HepG2 (cell line): ENCODE results near the gene GRID1. TPM values are rescaled to one million over a fixed set of nuclear protein-coding genes. Genes with fewer than 3 reads are reported as not detected.

ENCODE experiments used
- ATAC-seq: fragments of 200-7000 bp; cut with Tn5 transposase; 3 replicates; pipeline ENCODE4 v1.9.1; 2020; ENCODE audit warnings: mild to moderate bottlenecking, moderate library complexity
- BruUV-seq: library from RNA; stranded (reverse); fragments of 400-500 nt; replicated peaks from 2 replicates; lab custom pipeline; 2021; lab: Mats Ljungman, UMichigan
- CTCF ChIA-PET: fragments of 300-600 bp; formaldehyde crosslinking; extraction: SDS; loops from one replicate; lab custom pipeline; 2021; ENCODE audit warnings: low total read pairs, inconsistent platforms, low intra/inter-chr PET ratio; lab: Yijun Ruan, JAX
- POLR2A ChIA-PET: fragments of 350-600 bp; sonication (Branson Sonifier 250); formaldehyde crosslinking; loops from one replicate; lab custom pipeline; 2020; ENCODE audit warnings: antibody characterized with exemption, inconsistent platforms; lab: Yijun Ruan, JAX
- DNase-seq: peaks from one replicate; pipeline ENCODE4 v3.0.0-alpha.2; 2015; ENCODE audit warnings: low spot score
- FAIRE-seq: peaks from 3 replicates; lab custom pipeline; 2011; peaks lifted over from hg19 to GRCh38; lab: Jason Lieb, UNC
- H2AFZ ChIP-seq: one replicate; pipeline ENCODE4 v1.6.1; 2011; ENCODE audit warnings: low read length, inconsistent platforms
- H3K27ac ChIP-seq: fragments of 300-600 bp; 3 replicates; pipeline ENCODE4 v1.8.0; 2011; ENCODE audit warnings: mixed run types, mild to moderate bottlenecking, mixed read lengths, low read length, inconsistent platforms; ENCODE audit not compliant: insufficient read depth; ENCODE audit errors: extremely low read length
- H3K27me3 ChIP-seq, 2 experiments: fragments of 200-600 bp in 1 of 2; 2 replicates in 1 of 2; 3 replicates in 1 of 2; pipeline versions ENCODE4 v1.6.0 to v1.8.0; 2011; ENCODE audit warnings: low read length in 2 of 2, mild to moderate bottlenecking in 2 of 2, moderate library complexity in 2 of 2, inconsistent platforms in 1 of 2; ENCODE audit not compliant: insufficient read depth in 2 of 2, control insufficient read depth in 1 of 2
- H3K36me3 ChIP-seq, 2 experiments: fragments of 200-600 bp in 1 of 2; replicated peaks in 1 of 2; 2 replicates in 1 of 2; 3 replicates in 1 of 2; pipeline versions ENCODE4 v1.5.1 to v1.8.0; 2011; ENCODE audit warnings: low read length in 2 of 2, inconsistent platforms in 1 of 2; ENCODE audit not compliant: insufficient read depth in 2 of 2, control insufficient read depth in 1 of 2
- H3K4me1 ChIP-seq: 2 replicates; pipeline ENCODE4 v1.5.1; 2012; ENCODE audit warnings: low read length, inconsistent platforms; ENCODE audit not compliant: insufficient read depth
- H3K4me2 ChIP-seq: 2 replicates; pipeline ENCODE4 v1.6.0; 2011; ENCODE audit warnings: low read depth, low read length, inconsistent platforms
- H3K4me3 ChIP-seq, 3 experiments: fragments of 200-600 bp in 1 of 3; sonication (generic), shearing (Covaris generic) in 1 of 3; replicated peaks in 1 of 3; 2 replicates each; pipeline ENCODE4 v1.5.1; 2011 to 2016; ENCODE audit warnings: low read length in 3 of 3, inconsistent platforms in 2 of 3, low read depth in 2 of 3, mild to moderate bottlenecking in 2 of 3, control low read depth in 1 of 3, mixed read lengths in 1 of 3; ENCODE audit not compliant: insufficient read depth in 1 of 3
- H3K79me2 ChIP-seq: one replicate; pipeline ENCODE4 v1.6.1; 2011; ENCODE audit warnings: low read length, inconsistent platforms; ENCODE audit not compliant: insufficient read depth
- H3K9ac ChIP-seq: 2 replicates; pipeline ENCODE4 v1.6.0; 2011; ENCODE audit warnings: mild to moderate bottlenecking, low read depth, low read length, inconsistent platforms; ENCODE audit not compliant: insufficient read depth
- H3K9me3 ChIP-seq: 2 replicates; pipeline ENCODE4 v1.5.1; 2012; ENCODE audit warnings: mild to moderate bottlenecking, low read length
- H4K20me1 ChIP-seq: 2 replicates; pipeline ENCODE4 v1.6.0; 2011; ENCODE audit warnings: inconsistent platforms, mild to moderate bottlenecking, low read length, moderate library complexity; ENCODE audit not compliant: insufficient read depth
- BORCS8-MEF2B ChIP-seq: sonication (generic); formaldehyde crosslinking; IDR thresholded peaks from 2 replicates; pipeline ENCODE4 v1.8.0; 2022; ENCODE audit warnings: mild to moderate bottlenecking, missing genetic modification reagents
- IKZF4 ChIP-seq: sonication (generic); formaldehyde crosslinking; IDR thresholded peaks from 2 replicates; pipeline ENCODE4 v1.5.1; 2020; ENCODE audit warnings: borderline replicate concordance, mild to moderate bottlenecking, low read depth, missing genetic modification reagents; ENCODE audit errors: not compliant biosample characterization
- MEF2D ChIP-seq: sonication (generic); formaldehyde crosslinking; IDR thresholded peaks from 2 replicates; pipeline ENCODE4 v1.5.1; 2020; ENCODE audit warnings: mild to moderate bottlenecking, missing genetic modification reagents
- MIER2 ChIP-seq: IDR thresholded peaks from 2 replicates; pipeline ENCODE4 v1.6.1; 2016; ENCODE audit warnings: missing biosample characterization, missing genetic modification reagents
- PAXIP1 ChIP-seq: sonication (generic); formaldehyde crosslinking; conservative IDR thresholded peaks from 2 replicates; pipeline ENCODE4 v1.4.0; 2020; ENCODE audit warnings: mild to moderate bottlenecking, missing genetic modification reagents, moderate library complexity
- SMARCE1 ChIP-seq: fragments of 450-650 bp; IDR thresholded peaks from 2 replicates; pipeline ENCODE4 v1.6.1; 2017; ENCODE audit warnings: borderline replicate concordance
- SOX13 ChIP-seq, 3 experiments: fragments of 450-650 bp in 1 of 3; sonication (generic) in 1 of 3; formaldehyde crosslinking in 1 of 3; IDR thresholded peaks in 2 of 3; conservative IDR thresholded peaks in 1 of 3; 2 replicates each; pipeline versions ENCODE4 v1.5.0 to v1.6.1; 2016 to 2020; ENCODE audit warnings: antibody characterized with exemption in 1 of 3, mild to moderate bottlenecking in 1 of 3, missing compliant biosample characterization in 1 of 3, missing genetic modification reagents in 1 of 3, moderate library complexity in 1 of 3
- THAP11 ChIP-seq: IDR thresholded peaks from 2 replicates; pipeline ENCODE4 v1.6.1; 2016; ENCODE audit warnings: missing biosample characterization, missing genetic modification reagents
- ZBTB40 ChIP-seq, 2 experiments: fragments of 450-650 bp in 1 of 2; sonication (generic) in 1 of 2; formaldehyde crosslinking in 1 of 2; IDR thresholded peaks; 2 replicates each; pipeline versions ENCODE4 v1.6.1 to v1.8.0; 2016 to 2022; ENCODE audit warnings: antibody characterized with exemption in 1 of 2, mild to moderate bottlenecking in 1 of 2, missing genetic modification reagents in 1 of 2
- ZNF180 ChIP-seq: sonication (generic); formaldehyde crosslinking; IDR thresholded peaks from 2 replicates; pipeline ENCODE4 v1.4.0; 2020; ENCODE audit warnings: low read depth, missing genetic modification reagents, borderline replicate concordance
- ZNF607 ChIP-seq: sonication (generic); formaldehyde crosslinking; IDR thresholded peaks from 2 replicates; pipeline ENCODE4 v1.5.1; 2020; ENCODE audit warnings: missing genetic modification reagents, mild to moderate bottlenecking, borderline replicate concordance
- ZNF775 ChIP-seq: sonication (generic); formaldehyde crosslinking; IDR thresholded peaks from 2 replicates; pipeline ENCODE4 v1.4.0; 2020; ENCODE audit warnings: missing genetic modification reagents, mild to moderate bottlenecking, moderate library complexity, borderline replicate concordance
- WGBS: methylation state at CpG from one replicate; pipeline ENCODE4 v1.1.6; 2017; ENCODE audit warnings: low lambda C conversion rate; 5-methylcytosine and 5-hydroxymethylcytosine counted together
- in situ Hi-C: cut with HindIII; loops from 2 replicates; pipeline ENCODE4 v1.10.0; 2017; ENCODE audit warnings: low pct_unique_long_range_greater_than_20kb; ENCODE audit not compliant: extremely low pct_ligation_motif_present
- intact Hi-C: fragments of 100-400 bp; cut with micrococcal nuclease; formaldehyde crosslinking; loops from one replicate; pipeline ENCODE4 v1.10.0; 2022; ENCODE audit not compliant: unreplicated experiment
- polyA plus RNA-seq, 8 experiments: library from polyadenylated mRNA; depleted of rRNA in 3 of 8; stranded (reverse) in 7 of 8; unstranded in 1 of 8; fragments of >200 nt; fragmentation: Illumina TruSeq in 4 of 8; extraction: Trizol in 4 of 8; gene quantifications; 2 replicates each; pipeline versions ENCODE4 v1.2.1 to v1.2.3, GENCODE V29; 2011 to 2016; ENCODE audit warnings: low read depth in 4 of 8, missing spikeins in 1 of 8, mixed read lengths in 1 of 8; ENCODE audit not compliant: insufficient read depth in 1 of 8
- total RNA-seq, 5 experiments: library from RNA; depleted of rRNA; stranded (reverse); fragments of >200 nt; fragmentation: Illumina TruSeq; extraction: Trizol; gene quantifications; 2 replicates each; pipeline ENCODE4 v1.2.3, GENCODE V29; 2016; ENCODE audit warnings: low read depth in 1 of 5

GRID1 gene
- total and polyA plus RNA-seq, 2 of the 13 experiments (the other 11 are each of a cell fraction or from before 2014, with no cell fraction given): 0.05 TPM; not detected in 1

GRCh38 chr10:85602713-85603112 is 763.9 kb downstream of the GRID1 start:
- 0% methylated on average over 1 of the region's 1 CpG for WGBS
- Histone ChIP-seq H3K27ac (no peak overlapping the region), H3K9me3 (no peaks in the 10 kb centered on the region), H3K27me3 (peaks cover 0 to 13% of the 10 kb centered on the region in 2 experiments; a peak in 1 of 5 replicates), H3K36me3 (no peaks in the 10 kb centered on the region), H3K79me2 (no peaks in the 10 kb centered on the region), H3K9ac (no peak overlapping the region), H3K4me3 (no peak overlapping the region), H2AFZ (no peak overlapping the region), H3K4me1 (no peaks in the 10 kb centered on the region), H4K20me1 (no peaks in the 10 kb centered on the region), H3K4me2 (no peak overlapping the region)
- ChIA-PET CTCF (no interaction called here), POLR2A (no interaction called here)
- intact Hi-C loops: no loop called here
- DNase-seq (no peak), FAIRE-seq (no peak), ATAC-seq (no peak)
- BruUV-seq: no TSS peak
- in situ Hi-C loops: no loop called here
- TF ChIP-seq THAP11: no peak
- TF ChIP-seq MEF2D (CRISPR knock-in tag): no peak
- TF ChIP-seq BORCS8-MEF2B (CRISPR knock-in tag): no peak
- no peak for TF ChIP-seq ZNF775 (CRISPR knock-in tag)
- TF ChIP-seq ZNF607 (CRISPR knock-in tag): no peak
- TF ChIP-seq MIER2 (CRISPR knock-in tag): no peak
- no peak for TF ChIP-seq ZNF180 (CRISPR knock-in tag)
- no peak for TF ChIP-seq IKZF4 (CRISPR knock-in tag)
- TF ChIP-seq SOX13 (IDR thresholded peaks at IDR 0.05): no peak
- TF ChIP-seq SOX13 (CRISPR knock-in tag; conservative IDR thresholded peaks at IDR 0.05 in 1 of 2, IDR thresholded peaks at IDR 0.05 in 1 of 2): no peak
- TF ChIP-seq PAXIP1 (CRISPR knock-in tag): no peak
- no peak for TF ChIP-seq SMARCE1
- no peak for TF ChIP-seq ZBTB40 (IDR thresholded peaks at IDR 0.05)
- TF ChIP-seq ZBTB40 (CRISPR knock-in tag; IDR thresholded peaks at IDR 0.05): no peak
